DND-41 (cell line): Measurements from ENCODE around the gene C4A.
"Not testable (repeated sequence)": the region's sequence is repeated elsewhere in the genome, so short reads cannot be mapped to it uniquely, and the experiment has no call there.

ENCODE experiments used
- ATAC-seq: fragments of 200-7000 bp; cut with Tn5 transposase; 3 replicates; pipeline ENCODE4 v1.9.1; 2021; ENCODE audit warnings: low read depth; ENCODE audit not compliant: insufficient read depth
- DNase-seq: peaks from one replicate; pipeline ENCODE4 v3.0.0-alpha.2; 2020
- H2AFZ ChIP-seq: 2 replicates; pipeline ENCODE4 v1.6.0; 2012; ENCODE audit warnings: low read depth, low read length
- H3K27ac ChIP-seq: 2 replicates; pipeline ENCODE4 v1.5.1; 2012; ENCODE audit warnings: low read length, inconsistent platforms
- H3K27me3 ChIP-seq: fragments of 200-600 bp; sonication (generic); 2 replicates; pipeline ENCODE4 v1.6.0; 2012; ENCODE audit warnings: low read length, mild to moderate bottlenecking, inconsistent platforms; ENCODE audit not compliant: insufficient read depth, poor library complexity
- H3K36me3 ChIP-seq: 2 replicates; pipeline ENCODE4 v1.5.1; 2012; ENCODE audit warnings: low read length, inconsistent platforms; ENCODE audit not compliant: insufficient read depth
- H3K4me1 ChIP-seq: 2 replicates; pipeline ENCODE4 v1.5.1; 2012; ENCODE audit warnings: mild to moderate bottlenecking, low read length; ENCODE audit not compliant: insufficient read depth
- H3K4me2 ChIP-seq: 2 replicates; pipeline ENCODE4 v1.6.0; 2012; ENCODE audit warnings: mild to moderate bottlenecking, moderate library complexity, low read length, inconsistent platforms; ENCODE audit not compliant: insufficient read depth
- H3K4me3 ChIP-seq, 2 experiments: fragments of 200-600 bp in 1 of 2; shearing (Covaris generic) in 1 of 2; 2 replicates each; pipeline ENCODE4 v1.5.1; 2012 to 2016; ENCODE audit warnings: inconsistent platforms in 2 of 2, low read length in 2 of 2, mild to moderate bottlenecking in 2 of 2, low read depth in 1 of 2, moderate library complexity in 1 of 2
- H3K79me2 ChIP-seq: 2 replicates; pipeline ENCODE4 v1.6.0; 2012; ENCODE audit warnings: low read length, inconsistent platforms; ENCODE audit not compliant: insufficient read depth
- H3K9ac ChIP-seq: 2 replicates; pipeline ENCODE4 v1.6.0; 2012; ENCODE audit warnings: low read depth, mild to moderate bottlenecking, inconsistent platforms, low read length, moderate library complexity
- H3K9me3 ChIP-seq: 2 replicates; pipeline ENCODE4 v1.5.1; 2012; ENCODE audit warnings: low read length, moderate library complexity, mild to moderate bottlenecking, inconsistent platforms; ENCODE audit not compliant: insufficient read depth, severe bottlenecking
- H4K20me1 ChIP-seq: 2 replicates; pipeline ENCODE4 v1.6.0; 2012; ENCODE audit warnings: low read length; ENCODE audit not compliant: insufficient read depth

Gene C4A

GRCh38 chr6:32039321-32040274 lies 57.7 kb downstream of the C4A start:
- H3K79me2 ChIP-seq, ATAC-seq, H3K4me2 ChIP-seq, H3K9me3 ChIP-seq, H3K9ac ChIP-seq, H3K27ac ChIP-seq, H2AFZ ChIP-seq, H3K36me3 ChIP-seq, H4K20me1 ChIP-seq, DNase-seq, H3K4me3 ChIP-seq, H3K4me1 ChIP-seq, H3K27me3 ChIP-seq: not testable (repeated sequence)

DNA sequence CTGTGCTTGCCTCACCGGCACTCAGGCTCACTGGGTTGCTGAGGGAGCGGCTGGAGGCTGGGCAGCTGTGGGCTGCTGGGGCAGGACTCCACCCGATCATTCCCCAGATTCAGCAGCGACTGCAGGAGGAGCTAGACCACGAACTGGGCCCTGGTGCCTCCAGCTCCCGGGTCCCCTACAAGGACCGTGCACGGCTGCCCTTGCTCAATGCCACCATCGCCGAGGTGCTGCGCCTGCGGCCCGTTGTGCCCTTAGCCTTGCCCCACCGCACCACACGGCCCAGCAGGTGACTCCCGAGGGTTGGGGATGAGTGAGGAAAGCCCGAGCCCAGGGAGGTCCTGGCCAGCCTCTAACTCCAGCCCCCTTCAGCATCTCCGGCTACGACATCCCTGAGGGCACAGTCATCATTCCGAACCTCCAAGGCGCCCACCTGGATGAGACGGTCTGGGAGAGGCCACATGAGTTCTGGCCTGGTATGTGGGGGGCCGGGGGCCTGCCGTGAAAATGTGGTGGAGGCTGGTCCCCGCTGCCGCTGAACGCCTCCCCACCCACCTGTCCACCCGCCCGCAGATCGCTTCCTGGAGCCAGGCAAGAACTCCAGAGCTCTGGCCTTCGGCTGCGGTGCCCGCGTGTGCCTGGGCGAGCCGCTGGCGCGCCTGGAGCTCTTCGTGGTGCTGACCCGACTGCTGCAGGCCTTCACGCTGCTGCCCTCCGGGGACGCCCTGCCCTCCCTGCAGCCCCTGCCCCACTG lies 58.6 kb downstream of the C4A start:
- H3K9ac ChIP-seq, H3K4me2 ChIP-seq, H3K27ac ChIP-seq, H4K20me1 ChIP-seq, H2AFZ ChIP-seq, DNase-seq, H3K4me1 ChIP-seq, H3K27me3 ChIP-seq, H3K79me2 ChIP-seq, H3K36me3 ChIP-seq, H3K9me3 ChIP-seq, H3K4me3 ChIP-seq, ATAC-seq: not testable (repeated sequence)

- H3K27me3 ChIP-seq, H3K4me3 ChIP-seq, H3K4me2 ChIP-seq, H3K9me3 ChIP-seq, H2AFZ ChIP-seq, H3K79me2 ChIP-seq, H3K36me3 ChIP-seq, H4K20me1 ChIP-seq, ATAC-seq, H3K27ac ChIP-seq, H3K4me1 ChIP-seq, H3K9ac ChIP-seq, DNase-seq: not testable (repeated sequence)
Measured at GRCh38 chr6:32041050-32041321, 59.1 kb downstream of the C4A start.

- not testable (repeated sequence) for H3K9me3 ChIP-seq, H3K4me1 ChIP-seq, H2AFZ ChIP-seq, ATAC-seq, H3K36me3 ChIP-seq, H3K4me3 ChIP-seq, H3K27me3 ChIP-seq, H3K9ac ChIP-seq, H4K20me1 ChIP-seq, H3K79me2 ChIP-seq, DNase-seq, H3K27ac ChIP-seq, H3K4me2 ChIP-seq
Measured at GRCh38 chr6:32041385-32041784, 59.5 kb downstream of the C4A start.

- not testable (repeated sequence) for DNase-seq, H3K9me3 ChIP-seq, H3K36me3 ChIP-seq, H4K20me1 ChIP-seq, H3K79me2 ChIP-seq, H3K27me3 ChIP-seq, ATAC-seq, H3K4me2 ChIP-seq, H3K4me1 ChIP-seq, H2AFZ ChIP-seq, H3K27ac ChIP-seq, H3K9ac ChIP-seq, H3K4me3 ChIP-seq
Measured at GRCh38 chr6:32042276-32042675, 60.4 kb downstream of the C4A start.

DNA sequence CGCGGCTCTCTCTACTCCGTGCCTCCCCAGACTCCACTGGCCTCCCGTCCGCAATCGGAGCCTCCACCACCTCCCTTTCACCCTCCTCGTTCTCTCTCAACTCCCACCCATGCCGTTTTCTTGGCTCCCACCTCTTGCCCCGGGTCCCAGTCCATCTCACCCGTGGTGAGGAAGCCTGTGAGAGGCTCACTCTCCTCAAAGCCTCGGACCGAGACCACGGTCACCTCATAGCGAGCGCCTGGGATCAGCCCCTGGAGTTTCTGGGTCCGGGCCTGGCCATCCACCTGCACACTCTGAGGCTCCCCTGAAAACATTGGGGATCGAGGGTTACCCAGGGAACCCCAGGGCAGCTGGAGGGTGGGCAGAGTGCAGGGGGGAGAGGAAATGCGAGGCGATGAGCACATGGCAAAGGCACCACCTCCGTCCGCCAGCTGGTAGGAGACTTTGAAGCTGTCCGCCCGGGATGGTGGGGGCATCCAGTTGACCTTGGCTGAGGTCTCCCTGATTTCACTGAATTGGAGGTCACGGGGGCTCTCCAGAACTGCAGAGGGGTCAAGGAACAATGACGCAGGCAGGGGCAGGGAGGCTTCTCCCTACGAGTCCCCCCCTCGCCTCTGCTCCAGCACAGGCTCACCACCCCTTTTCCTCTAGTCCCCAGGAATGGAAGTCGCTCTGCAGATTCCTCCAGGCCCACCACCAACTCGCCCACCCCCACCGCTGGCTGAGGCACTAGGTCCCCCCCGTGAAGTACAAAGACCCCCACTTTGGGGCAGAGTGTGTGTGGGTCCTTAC lies 61.9 kb downstream of the C4A start:
- not testable (repeated sequence) for H3K4me2 ChIP-seq, H3K4me1 ChIP-seq, DNase-seq, H4K20me1 ChIP-seq, H3K4me3 ChIP-seq, ATAC-seq, H2AFZ ChIP-seq, H3K9me3 ChIP-seq, H3K27ac ChIP-seq, H3K9ac ChIP-seq, H3K36me3 ChIP-seq, H3K79me2 ChIP-seq, H3K27me3 ChIP-seq

- DNase-seq, H2AFZ ChIP-seq, ATAC-seq, H3K36me3 ChIP-seq, H3K9me3 ChIP-seq, H3K27me3 ChIP-seq, H3K27ac ChIP-seq, H3K9ac ChIP-seq, H3K79me2 ChIP-seq, H3K4me2 ChIP-seq, H3K4me1 ChIP-seq, H3K4me3 ChIP-seq, H4K20me1 ChIP-seq: not testable (repeated sequence)
Measured at GRCh38 chr6:32044916-32045315, 63.1 kb downstream of the C4A start.
